KMS-11 (cell line): ENCODE measurements around the gene CYBA.
A peak's percentile ranks its signal among the peaks of the same experiment; 100 is the strongest.

Source experiments
- H2AFZ ChIP-seq: fragments of 200-600 bp; sonication (generic); 2 replicates; pipeline ENCODE4 v1.6.1; 2016; ENCODE audit warnings: antibody characterized with exemption, mixed run types, low read depth
- H3K27ac ChIP-seq: fragments of 200-600 bp; sonication (generic); 2 replicates; pipeline ENCODE4 v1.6.1; 2016; ENCODE audit warnings: mild to moderate bottlenecking, mixed run types
- H3K27me3 ChIP-seq: fragments of 200-600 bp; sonication (generic); 2 replicates; pipeline ENCODE4 v1.6.1; 2017; ENCODE audit warnings: mild to moderate bottlenecking, low read depth, mixed run types, moderate library complexity; ENCODE audit not compliant: insufficient read depth
- H3K36me3 ChIP-seq: fragments of 200-600 bp; sonication (generic); 2 replicates; pipeline ENCODE4 v1.6.1; 2017; ENCODE audit warnings: mild to moderate bottlenecking, mixed run types; ENCODE audit not compliant: insufficient read depth
- H3K4me1 ChIP-seq: fragments of 200-600 bp; sonication (generic); 2 replicates; pipeline ENCODE4 v1.6.1; 2016; ENCODE audit warnings: mild to moderate bottlenecking, low read depth, mixed run types; ENCODE audit not compliant: poor library complexity, severe bottlenecking
- H3K4me2 ChIP-seq: fragments of 200-600 bp; sonication (generic); 2 replicates; pipeline ENCODE4 v1.7.0; 2016; ENCODE audit warnings: mild to moderate bottlenecking, mixed run types
- H3K4me3 ChIP-seq: fragments of 200-600 bp; sonication (generic); IDR thresholded peaks from 2 replicates; pipeline ENCODE4 v1.6.1; 2017; ENCODE audit warnings: low read depth, low read length, mixed read lengths; ENCODE audit not compliant: insufficient read depth
- H3K79me2 ChIP-seq: fragments of 200-600 bp; sonication (generic); 2 replicates; pipeline ENCODE4 v1.6.1; 2016; ENCODE audit warnings: low read depth, mixed run types; ENCODE audit not compliant: insufficient read depth
- H3K9ac ChIP-seq: fragments of 200-600 bp; sonication (generic); 2 replicates; pipeline ENCODE4 v1.6.1; 2016; ENCODE audit warnings: mild to moderate bottlenecking, mixed run types
- H4K20me1 ChIP-seq: fragments of 200-600 bp; sonication (generic); 2 replicates; pipeline ENCODE4 v1.6.1; 2016; ENCODE audit warnings: mild to moderate bottlenecking, mixed run types; ENCODE audit not compliant: insufficient read depth
- TF ChIP-seq, protein P1 (sequence below): fragments of 200-600 bp; sonication (generic); conservative IDR thresholded peaks from 2 replicates; pipeline ENCODE4 v1.6.1; 2017; ENCODE audit warnings: low read depth, mild to moderate bottlenecking, antibody characterized with exemption, low read length, moderate library complexity, mixed read lengths

Gene CYBA

GRCh38 chr16:88685156-88686061 lies 34.6 kb upstream of the CYBA start:
- H4K20me1 ChIP-seq, result no peaks in the 10 kb centered on the region
- H3K27me3 ChIP-seq, result peaks cover 20% of the 10 kb centered on the region; the same call in 1 of the 2 replicates
- H3K4me2 ChIP-seq, result peak overlapping the region; percentile 92
- H3K4me1 ChIP-seq, result peaks cover 54% of the 10 kb centered on the region
- TF ChIP-seq, protein P1, sequence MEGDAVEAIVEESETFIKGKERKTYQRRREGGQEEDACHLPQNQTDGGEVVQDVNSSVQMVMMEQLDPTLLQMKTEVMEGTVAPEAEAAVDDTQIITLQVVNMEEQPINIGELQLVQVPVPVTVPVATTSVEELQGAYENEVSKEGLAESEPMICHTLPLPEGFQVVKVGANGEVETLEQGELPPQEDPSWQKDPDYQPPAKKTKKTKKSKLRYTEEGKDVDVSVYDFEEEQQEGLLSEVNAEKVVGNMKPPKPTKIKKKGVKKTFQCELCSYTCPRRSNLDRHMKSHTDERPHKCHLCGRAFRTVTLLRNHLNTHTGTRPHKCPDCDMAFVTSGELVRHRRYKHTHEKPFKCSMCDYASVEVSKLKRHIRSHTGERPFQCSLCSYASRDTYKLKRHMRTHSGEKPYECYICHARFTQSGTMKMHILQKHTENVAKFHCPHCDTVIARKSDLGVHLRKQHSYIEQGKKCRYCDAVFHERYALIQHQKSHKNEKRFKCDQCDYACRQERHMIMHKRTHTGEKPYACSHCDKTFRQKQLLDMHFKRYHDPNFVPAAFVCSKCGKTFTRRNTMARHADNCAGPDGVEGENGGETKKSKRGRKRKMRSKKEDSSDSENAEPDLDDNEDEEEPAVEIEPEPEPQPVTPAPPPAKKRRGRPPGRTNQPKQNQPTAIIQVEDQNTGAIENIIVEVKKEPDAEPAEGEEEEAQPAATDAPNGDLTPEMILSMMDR, result peak; percentile 60
- H3K36me3 ChIP-seq, result no peaks in the 10 kb centered on the region
- peak overlapping the region; percentile 81 for H2AFZ ChIP-seq
- H3K4me3 ChIP-seq, result no peak overlapping the region
- H3K27ac ChIP-seq, result no peak overlapping the region
- peak overlapping the region; percentile 11; the same call in 1 of the 2 replicates for H3K9ac ChIP-seq
- H3K79me2 ChIP-seq, result no peaks in the 10 kb centered on the region

- H3K9ac ChIP-seq, result no peak overlapping the region
- H3K79me2 ChIP-seq, result no peaks in the 10 kb centered on the region
- peaks cover 61% of the 10 kb centered on the region for H3K4me1 ChIP-seq
- H3K27me3 ChIP-seq, result peaks cover 19% of the 10 kb centered on the region; the same call in 1 of the 2 replicates
- H3K4me3 ChIP-seq, result no peak overlapping the region
- H3K27ac ChIP-seq, result no peak overlapping the region
- TF ChIP-seq, protein P1, result no peak
- H2AFZ ChIP-seq, result no peak overlapping the region
- peak overlapping the region; percentile 92; the same call in 1 of the 2 replicates for H3K4me2 ChIP-seq
- H4K20me1 ChIP-seq, result no peaks in the 10 kb centered on the region
- H3K36me3 ChIP-seq, result no peaks in the 10 kb centered on the region
These were observed 33.8 kb upstream of the CYBA start for GRCh38 chr16:88684569-88685155.

- Histone ChIP-seq H3K4me1 (peaks cover 60% of the 10 kb centered on the region), H2AFZ (peak overlapping the region; percentile 42), H3K4me3 (no peak overlapping the region), H3K4me2 (peak overlapping the region; percentile 73), H3K79me2 (no peaks in the 10 kb centered on the region), H3K27me3 (peaks cover 2% of the 10 kb centered on the region; the same call in 1 of the 2 replicates), H3K9ac (peak overlapping the region; percentile 3; the same call in 1 of the 2 replicates), H3K36me3 (no peaks in the 10 kb centered on the region), H3K27ac (peak overlapping the region; percentile 17; the same call in 1 of the 2 replicates), H4K20me1 (no peaks in the 10 kb centered on the region)
- TF ChIP-seq, protein P1, result no peak
These were observed 31.0 kb upstream of the CYBA start for GRCh38 chr16:88681709-88682451.

GRCh38 chr16:88681084-88681680 lies 30.3 kb upstream of the CYBA start:
- no peak overlapping the region for H3K4me3 ChIP-seq
- peak overlapping the region; percentile 42 for H2AFZ ChIP-seq
- peak overlapping the region; percentile 73 for H3K4me2 ChIP-seq
- H3K9ac ChIP-seq, result peak overlapping the region; percentile 3; the same call in 1 of the 2 replicates
- no peaks in the 10 kb centered on the region for H4K20me1 ChIP-seq
- no peaks in the 10 kb centered on the region for H3K79me2 ChIP-seq
- TF ChIP-seq, protein P1, result peak; percentile 66; the same call in 1 of the 2 replicates
- no peaks in the 10 kb centered on the region; the same call in 1 of the 2 replicates for H3K27me3 ChIP-seq
- peaks cover 56% of the 10 kb centered on the region for H3K4me1 ChIP-seq
- H3K27ac ChIP-seq, result peak overlapping the region; percentile 17; the same call in 1 of the 2 replicates
- no peaks in the 10 kb centered on the region for H3K36me3 ChIP-seq
